ENCODE data around the gene PCOLCE2. TPM values are rescaled to one million over a fixed set of nuclear protein-coding genes. Genes with fewer than 3 reads are reported as not detected.

PCOLCE2 gene
- total and polyA plus RNA-seq, 2 experiments from 2014 or later = 5.4 to 6.5 TPM

GRCh38 chr3:142844339-142844977 lies 44.4 kb downstream of the PCOLCE2 start:
- Histone ChIP-seq H3K4me3 (no peak overlapping the region), H3K27me3 (no peaks in the 10 kb centered on the region), H3K9me3 (ENCODE audit: low read depth) (no peaks in the 10 kb centered on the region), H3K4me1 (ENCODE audit: low read depth) (no peaks in the 10 kb centered on the region), H3K27ac (no peak overlapping the region), H3K36me3 (no peaks in the 10 kb centered on the region)
- DNase-seq (ENCODE audit: low read depth in 1 of 2, low spot score in 1 of 2) = peak; percentile 15 to 58
- TF ChIP-seq, protein P1, sequence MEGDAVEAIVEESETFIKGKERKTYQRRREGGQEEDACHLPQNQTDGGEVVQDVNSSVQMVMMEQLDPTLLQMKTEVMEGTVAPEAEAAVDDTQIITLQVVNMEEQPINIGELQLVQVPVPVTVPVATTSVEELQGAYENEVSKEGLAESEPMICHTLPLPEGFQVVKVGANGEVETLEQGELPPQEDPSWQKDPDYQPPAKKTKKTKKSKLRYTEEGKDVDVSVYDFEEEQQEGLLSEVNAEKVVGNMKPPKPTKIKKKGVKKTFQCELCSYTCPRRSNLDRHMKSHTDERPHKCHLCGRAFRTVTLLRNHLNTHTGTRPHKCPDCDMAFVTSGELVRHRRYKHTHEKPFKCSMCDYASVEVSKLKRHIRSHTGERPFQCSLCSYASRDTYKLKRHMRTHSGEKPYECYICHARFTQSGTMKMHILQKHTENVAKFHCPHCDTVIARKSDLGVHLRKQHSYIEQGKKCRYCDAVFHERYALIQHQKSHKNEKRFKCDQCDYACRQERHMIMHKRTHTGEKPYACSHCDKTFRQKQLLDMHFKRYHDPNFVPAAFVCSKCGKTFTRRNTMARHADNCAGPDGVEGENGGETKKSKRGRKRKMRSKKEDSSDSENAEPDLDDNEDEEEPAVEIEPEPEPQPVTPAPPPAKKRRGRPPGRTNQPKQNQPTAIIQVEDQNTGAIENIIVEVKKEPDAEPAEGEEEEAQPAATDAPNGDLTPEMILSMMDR (IDR thresholded peaks at IDR 0.05; ENCODE audit: low read depth, low read length) = peak; percentile 58

DNA sequence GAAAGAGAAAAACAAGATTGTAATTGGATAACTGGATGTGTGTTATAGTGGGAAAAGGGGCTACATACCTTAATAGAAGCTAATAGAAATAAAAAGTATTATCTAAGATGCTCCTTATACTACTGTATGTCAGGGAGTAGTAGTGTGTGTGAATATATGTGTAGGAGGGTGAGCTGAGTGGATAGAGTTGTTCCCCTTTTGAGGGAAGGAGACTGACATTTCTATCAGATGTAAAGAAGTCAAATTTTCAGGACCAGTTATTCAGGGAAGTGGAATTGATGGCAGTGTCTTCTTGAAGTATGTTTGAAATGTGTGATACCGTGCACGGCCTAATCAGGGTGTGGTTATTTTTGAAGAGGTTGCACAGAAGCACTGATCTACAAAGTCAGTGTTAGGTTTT lies 49.1 kb downstream of the PCOLCE2 start:
- Histone ChIP-seq H3K4me1 (ENCODE audit: low read depth) (no peaks in the 10 kb centered on the region), H3K36me3 (no peaks in the 10 kb centered on the region), H3K4me3 (no peak overlapping the region), H3K9me3 (ENCODE audit: low read depth) (no peaks in the 10 kb centered on the region), H3K27me3 (no peaks in the 10 kb centered on the region), H3K27ac (no peak overlapping the region)
- no peak for DNase-seq (ENCODE audit: low read depth in 1 of 2, low spot score in 1 of 2)
- TF ChIP-seq, protein P1 (IDR thresholded peaks at IDR 0.05; ENCODE audit: low read depth, low read length) = no peak

DNA sequence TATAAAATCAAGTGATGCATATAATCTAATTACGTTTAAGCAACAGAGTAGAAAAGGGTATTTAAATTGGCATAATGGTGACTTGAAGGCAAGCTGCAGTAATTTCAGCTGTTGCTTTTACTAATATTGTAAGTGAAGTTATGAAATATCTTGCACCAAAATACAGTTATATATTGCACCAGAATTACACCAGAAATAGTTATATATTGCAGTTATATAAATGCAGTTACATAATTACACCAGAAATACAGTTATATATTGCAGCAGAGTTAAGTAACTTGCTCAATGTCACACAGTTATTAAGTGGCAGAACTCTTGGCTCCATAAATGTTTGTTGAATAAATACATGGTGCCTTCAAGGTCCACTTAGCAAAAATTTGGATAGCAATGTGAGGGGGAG lies 51.4 kb downstream of the PCOLCE2 start:
- H3K4me1 ChIP-seq (ENCODE audit: low read depth) = no peaks in the 10 kb centered on the region
- DNase-seq (ENCODE audit: low read depth in 1 of 2, low spot score in 1 of 2) = no peak
- no peaks in the 10 kb centered on the region for H3K9me3 ChIP-seq (ENCODE audit: low read depth)
- no peak overlapping the region for H3K4me3 ChIP-seq
- no peak overlapping the region for H3K27ac ChIP-seq
- H3K27me3 ChIP-seq = no peaks in the 10 kb centered on the region
- H3K36me3 ChIP-seq = no peaks in the 10 kb centered on the region
- TF ChIP-seq, protein P1 (IDR thresholded peaks at IDR 0.05; ENCODE audit: low read depth, low read length) = no peak

DNA sequence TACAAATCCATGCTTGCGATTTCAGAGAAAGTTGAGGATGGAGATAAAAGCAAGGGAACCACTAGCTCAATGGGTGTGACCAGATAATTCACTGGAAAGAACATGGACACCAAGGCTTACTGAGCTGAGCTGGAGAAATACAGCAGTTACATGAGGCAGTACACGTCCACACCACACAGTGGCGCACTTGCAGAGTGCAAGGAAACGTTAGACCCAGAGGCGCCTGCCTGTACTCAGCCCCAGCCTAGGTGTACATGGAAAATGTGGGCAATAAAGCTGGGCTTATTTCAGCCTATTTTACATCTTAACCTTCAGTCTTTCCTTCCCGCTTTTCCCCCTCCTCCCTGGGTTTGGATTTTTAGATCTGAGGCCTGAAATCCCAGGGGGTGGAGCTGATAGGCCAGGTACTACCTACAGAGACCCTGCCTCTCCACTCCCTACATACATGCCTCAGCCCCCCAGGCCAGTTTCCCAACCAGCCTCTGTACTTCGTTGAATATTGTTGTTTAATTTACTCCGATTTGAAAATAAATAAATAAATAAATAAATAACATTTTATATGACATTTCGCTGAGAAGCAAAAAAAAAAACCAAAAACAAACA lies 60.1 kb downstream of the PCOLCE2 start:
- no peak overlapping the region for H3K4me3 ChIP-seq
- TF ChIP-seq, protein P1 (IDR thresholded peaks at IDR 0.05; ENCODE audit: low read depth, low read length) = peak; percentile 90
- no peaks in the 10 kb centered on the region for H3K36me3 ChIP-seq
- H3K27me3 ChIP-seq = no peaks in the 10 kb centered on the region
- DNase-seq (ENCODE audit: low read depth in 1 of 2, low spot score in 1 of 2) = peak; percentile 88
- H3K9me3 ChIP-seq (ENCODE audit: low read depth) = no peaks in the 10 kb centered on the region
- H3K4me1 ChIP-seq (ENCODE audit: low read depth) = no peaks in the 10 kb centered on the region
- H3K27ac ChIP-seq = no peak overlapping the region

- Histone ChIP-seq H3K36me3 (no peaks in the 10 kb centered on the region), H3K27me3 (no peaks in the 10 kb centered on the region), H3K27ac (no peak overlapping the region), H3K4me3 (no peak overlapping the region), H3K9me3 (ENCODE audit: low read depth) (no peaks in the 10 kb centered on the region), H3K4me1 (ENCODE audit: low read depth) (peaks cover 28% of the 10 kb centered on the region)
- DNase-seq (ENCODE audit: low read depth in 1 of 2, low spot score in 1 of 2) = no peak
- TF ChIP-seq, protein P1 (IDR thresholded peaks at IDR 0.05; ENCODE audit: low read depth, low read length) = no peak
These were observed 69.7 kb downstream of the PCOLCE2 start for GRCh38 chr3:142819179-142819578.
